C4-2B (cell line): ENCODE results near the gene FAM13A.

Source experiments
- CTCF ChIP-seq: fragments of 450-650 bp; conservative IDR thresholded peaks from 2 replicates; pipeline ENCODE4 v1.5.1; 2017; ENCODE audit warnings: mild to moderate bottlenecking
- ZFX ChIP-seq: fragments of 450-650 bp; IDR thresholded peaks from 2 replicates; pipeline ENCODE4 v1.6.1; 2017

- TF ChIP-seq CTCF (no peak), ZFX (no peak)
Measured at GRCh38 chr4:88825931-88826330, 231.1 kb downstream of the FAM13A start.
